Measurements from ENCODE around the gene SLC35F3. TPM values are rescaled to one million over a fixed set of nuclear protein-coding genes. Genes with fewer than 3 reads are reported as not detected.

The SLC35F3 gene
- total RNA-seq, 1 donor from 2014 or later: 0.57 TPM

DNA sequence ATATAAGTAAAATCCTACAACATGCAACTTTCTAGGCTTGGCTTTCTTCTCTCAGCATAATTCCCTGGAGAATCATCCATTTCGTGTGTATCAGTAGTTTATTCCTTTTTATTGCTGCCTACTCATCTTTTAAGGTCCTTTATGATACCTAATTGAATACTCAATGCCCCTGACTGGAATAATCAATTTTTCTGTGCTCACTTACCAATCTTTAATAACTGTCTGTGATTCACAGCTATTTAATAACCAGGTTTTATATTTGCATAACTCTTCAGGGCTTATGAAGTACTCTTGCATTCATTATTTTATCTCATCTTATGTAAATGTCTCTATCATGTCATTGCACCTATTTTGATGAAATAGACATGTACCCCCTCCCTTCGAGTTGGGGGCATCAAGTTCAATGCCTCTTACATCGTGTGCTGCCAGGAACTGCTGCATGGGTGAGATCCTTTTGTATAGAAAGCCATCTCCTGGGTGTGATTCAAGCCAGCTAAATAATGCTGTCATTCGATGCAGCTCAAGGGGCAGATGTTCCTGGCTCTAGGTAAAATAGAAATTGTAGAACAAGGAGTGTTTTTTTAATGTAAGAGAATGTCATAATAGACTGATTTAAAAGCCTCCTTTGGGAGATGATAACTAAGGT, 222.7 kb downstream of the SLC35F3 start:
- TF ChIP-seq EZH2 (IDR thresholded peaks at IDR 0.05; ENCODE audit: insufficient read depth, low read length): no peak
- TF ChIP-seq CTCF (IDR thresholded peaks at IDR 0.05; ENCODE audit: insufficient read depth, low read depth, low read length): no peak
- Histone ChIP-seq H3K79me2 (ENCODE audit: insufficient read depth, low read length) (no peaks in the 10 kb centered on the region), H2AFZ (ENCODE audit: low read depth, low read length) (no peak overlapping the region), H3K27ac (ENCODE audit: low read depth, low read length) (no peak overlapping the region), H3K4me1 (ENCODE audit: insufficient read depth, low read length) (no peaks in the 10 kb centered on the region), H3K9ac (ENCODE audit: low read length) (no peak overlapping the region), H3K4me2 (ENCODE audit: low read length) (no peak overlapping the region), H3K36me3 (ENCODE audit: insufficient read depth, low read length) (no peaks in the 10 kb centered on the region), H3K9me3 (ENCODE audit: insufficient read depth, low read depth, low read length) (no peaks in the 10 kb centered on the region), H4K20me1 (ENCODE audit: insufficient read depth, low read length) (no peaks in the 10 kb centered on the region), H3K4me3 (ENCODE audit: insufficient read depth, low read depth, low read length) (no peak overlapping the region), H3K27me3 (ENCODE audit: insufficient read depth, low read length) (no peaks in the 10 kb centered on the region)
- DNase-seq (ENCODE audit: low read depth) (no peak), FAIRE-seq (no peak)
- H3K4me1 Mint-ChIP-seq (ENCODE audit: low read depth, unreplicated experiment): no peaks in the 10 kb centered on the region
- H3K9me3 Mint-ChIP-seq (ENCODE audit: unreplicated experiment): no peaks in the 10 kb centered on the region
- no peak overlapping the region for H3K4me3 Mint-ChIP-seq (ENCODE audit: unreplicated experiment)
- H3K27me3 Mint-ChIP-seq (ENCODE audit: low read depth, unreplicated experiment): peaks cover 12% of the 10 kb centered on the region
- no peak overlapping the region for H3K27ac Mint-ChIP-seq (ENCODE audit: unreplicated experiment)
- H3K36me3 Mint-ChIP-seq (ENCODE audit: low read depth, unreplicated experiment): no peaks in the 10 kb centered on the region

GRCh38 chr1:234132795-234133194, 228.3 kb downstream of the SLC35F3 start:
- no peaks in the 10 kb centered on the region for H3K27me3 ChIP-seq (ENCODE audit: insufficient read depth, low read length)
- no peak overlapping the region for H3K9ac ChIP-seq (ENCODE audit: low read length)
- no peaks in the 10 kb centered on the region for H4K20me1 ChIP-seq (ENCODE audit: insufficient read depth, low read length)
- H2AFZ ChIP-seq (ENCODE audit: low read depth, low read length): no peak overlapping the region
- no peaks in the 10 kb centered on the region for H3K4me1 ChIP-seq (ENCODE audit: insufficient read depth, low read length)
- no peak overlapping the region for H3K27ac ChIP-seq (ENCODE audit: low read depth, low read length)
- H3K4me2 ChIP-seq (ENCODE audit: low read length): no peak overlapping the region
- H3K27ac Mint-ChIP-seq (ENCODE audit: unreplicated experiment): no peak overlapping the region
- H3K27me3 Mint-ChIP-seq (ENCODE audit: low read depth, unreplicated experiment): no peaks in the 10 kb centered on the region
- TF ChIP-seq CTCF (IDR thresholded peaks at IDR 0.05; ENCODE audit: insufficient read depth, low read depth, low read length) (no peak), EZH2 (IDR thresholded peaks at IDR 0.05; ENCODE audit: insufficient read depth, low read length) (no peak)
- no peak overlapping the region for H3K4me3 Mint-ChIP-seq (ENCODE audit: unreplicated experiment)
- H3K79me2 ChIP-seq (ENCODE audit: insufficient read depth, low read length): no peaks in the 10 kb centered on the region
- no peak for FAIRE-seq
- no peaks in the 10 kb centered on the region for H3K4me1 Mint-ChIP-seq (ENCODE audit: low read depth, unreplicated experiment)
- no peaks in the 10 kb centered on the region for H3K36me3 ChIP-seq (ENCODE audit: insufficient read depth, low read length)
- H3K36me3 Mint-ChIP-seq (ENCODE audit: low read depth, unreplicated experiment): no peaks in the 10 kb centered on the region
- H3K4me3 ChIP-seq (ENCODE audit: insufficient read depth, low read depth, low read length): no peak overlapping the region
- no peak for DNase-seq (ENCODE audit: low read depth)
- H3K9me3 ChIP-seq (ENCODE audit: insufficient read depth, low read depth, low read length): no peaks in the 10 kb centered on the region
- H3K9me3 Mint-ChIP-seq (ENCODE audit: unreplicated experiment): no peaks in the 10 kb centered on the region

DNA sequence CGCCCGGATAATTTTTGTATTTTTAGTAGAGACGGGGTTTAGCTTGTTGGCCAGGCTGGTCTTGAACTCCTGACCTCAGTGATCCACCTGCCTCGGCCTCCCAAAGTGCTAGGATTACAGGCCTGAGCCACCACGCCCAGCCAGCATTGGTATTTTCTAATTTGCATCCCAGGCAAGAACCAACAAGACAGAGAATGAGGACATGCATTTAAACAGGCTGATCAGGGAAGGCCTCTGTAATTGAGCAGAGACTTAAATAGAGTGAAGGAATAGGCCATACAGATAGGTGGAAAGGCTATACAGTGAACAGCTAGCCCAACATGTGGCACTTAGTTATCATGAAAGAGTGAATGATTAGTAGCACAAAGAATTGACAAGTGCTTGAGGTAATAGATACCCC, 230.4 kb downstream of the SLC35F3 start:
- FAIRE-seq (no peak), DNase-seq (ENCODE audit: low read depth) (no peak)
- H3K4me1 ChIP-seq (ENCODE audit: insufficient read depth, low read length): no peaks in the 10 kb centered on the region
- no peaks in the 10 kb centered on the region for H3K27me3 Mint-ChIP-seq (ENCODE audit: low read depth, unreplicated experiment)
- no peaks in the 10 kb centered on the region for H3K9me3 ChIP-seq (ENCODE audit: insufficient read depth, low read depth, low read length)
- H3K36me3 ChIP-seq (ENCODE audit: insufficient read depth, low read length): no peaks in the 10 kb centered on the region
- no peaks in the 10 kb centered on the region for H3K36me3 Mint-ChIP-seq (ENCODE audit: low read depth, unreplicated experiment)
- no peak overlapping the region for H2AFZ ChIP-seq (ENCODE audit: low read depth, low read length)
- no peaks in the 10 kb centered on the region for H4K20me1 ChIP-seq (ENCODE audit: insufficient read depth, low read length)
- H3K4me1 Mint-ChIP-seq (ENCODE audit: low read depth, unreplicated experiment): no peaks in the 10 kb centered on the region
- no peak overlapping the region for H3K4me2 ChIP-seq (ENCODE audit: low read length)
- H3K79me2 ChIP-seq (ENCODE audit: insufficient read depth, low read length): no peaks in the 10 kb centered on the region
- H3K9me3 Mint-ChIP-seq (ENCODE audit: unreplicated experiment): no peaks in the 10 kb centered on the region
- no peak overlapping the region for H3K27ac ChIP-seq (ENCODE audit: low read depth, low read length)
- TF ChIP-seq CTCF (IDR thresholded peaks at IDR 0.05; ENCODE audit: insufficient read depth, low read depth, low read length) (no peak), EZH2 (IDR thresholded peaks at IDR 0.05; ENCODE audit: insufficient read depth, low read length) (no peak)
- H3K27ac Mint-ChIP-seq (ENCODE audit: unreplicated experiment): no peak overlapping the region
- H3K9ac ChIP-seq (ENCODE audit: low read length): no peak overlapping the region
- H3K27me3 ChIP-seq (ENCODE audit: insufficient read depth, low read length): no peaks in the 10 kb centered on the region
- no peak overlapping the region for H3K4me3 ChIP-seq (ENCODE audit: insufficient read depth, low read depth, low read length)
- no peak overlapping the region for H3K4me3 Mint-ChIP-seq (ENCODE audit: unreplicated experiment)

Measured in astrocyte (in vitro differentiated cells and primary cell).